AG09309 (cell line): ENCODE data around the gene ABI1.
"Not testable (repeated sequence)": the region's sequence is repeated elsewhere in the genome, so short reads cannot be mapped to it uniquely, and the experiment has no call there.

Source experiments
- DNase-seq: peaks from one replicate; pipeline ENCODE4 v3.0.0-alpha.2; 2010; ENCODE audit warnings: low read depth
- H3K4me3 ChIP-seq: 2 replicates; pipeline ENCODE4 v1.5.1; 2011; ENCODE audit warnings: mild to moderate bottlenecking, low read depth, low read length, moderate library complexity; ENCODE audit not compliant: control insufficient read depth
- TF ChIP-seq, protein P1 (sequence below): IDR thresholded peaks from 2 replicates; pipeline ENCODE4 v1.5.1; 2011; ENCODE audit warnings: mild to moderate bottlenecking, low read depth, low read length, inconsistent platforms; ENCODE audit not compliant: insufficient read depth, control insufficient read depth; ENCODE audit errors: missing control alignments

Gene ABI1

DNA sequence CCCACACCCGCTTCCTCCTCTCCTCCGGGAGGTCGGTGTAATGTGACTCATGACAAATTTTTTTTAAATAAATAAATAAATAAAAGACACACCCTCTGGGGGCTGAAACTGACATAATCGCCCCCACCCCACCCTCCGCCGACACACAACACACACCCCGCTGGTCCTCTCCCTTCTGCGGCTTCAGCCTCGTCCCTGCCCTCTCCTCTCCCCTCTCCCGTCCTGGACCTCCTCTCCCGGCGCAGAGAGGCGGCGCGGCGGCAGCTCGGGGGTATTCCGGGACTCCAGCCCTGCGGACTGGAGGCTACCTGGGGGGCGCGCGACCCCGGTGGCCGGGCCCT is 686 bp downstream of the ABI1 start:
- peak overlapping the region; percentile 96 for H3K4me3 ChIP-seq
- peak; percentile 31 for DNase-seq
- TF ChIP-seq, protein P1, sequence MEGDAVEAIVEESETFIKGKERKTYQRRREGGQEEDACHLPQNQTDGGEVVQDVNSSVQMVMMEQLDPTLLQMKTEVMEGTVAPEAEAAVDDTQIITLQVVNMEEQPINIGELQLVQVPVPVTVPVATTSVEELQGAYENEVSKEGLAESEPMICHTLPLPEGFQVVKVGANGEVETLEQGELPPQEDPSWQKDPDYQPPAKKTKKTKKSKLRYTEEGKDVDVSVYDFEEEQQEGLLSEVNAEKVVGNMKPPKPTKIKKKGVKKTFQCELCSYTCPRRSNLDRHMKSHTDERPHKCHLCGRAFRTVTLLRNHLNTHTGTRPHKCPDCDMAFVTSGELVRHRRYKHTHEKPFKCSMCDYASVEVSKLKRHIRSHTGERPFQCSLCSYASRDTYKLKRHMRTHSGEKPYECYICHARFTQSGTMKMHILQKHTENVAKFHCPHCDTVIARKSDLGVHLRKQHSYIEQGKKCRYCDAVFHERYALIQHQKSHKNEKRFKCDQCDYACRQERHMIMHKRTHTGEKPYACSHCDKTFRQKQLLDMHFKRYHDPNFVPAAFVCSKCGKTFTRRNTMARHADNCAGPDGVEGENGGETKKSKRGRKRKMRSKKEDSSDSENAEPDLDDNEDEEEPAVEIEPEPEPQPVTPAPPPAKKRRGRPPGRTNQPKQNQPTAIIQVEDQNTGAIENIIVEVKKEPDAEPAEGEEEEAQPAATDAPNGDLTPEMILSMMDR: peak; percentile 1

DNA sequence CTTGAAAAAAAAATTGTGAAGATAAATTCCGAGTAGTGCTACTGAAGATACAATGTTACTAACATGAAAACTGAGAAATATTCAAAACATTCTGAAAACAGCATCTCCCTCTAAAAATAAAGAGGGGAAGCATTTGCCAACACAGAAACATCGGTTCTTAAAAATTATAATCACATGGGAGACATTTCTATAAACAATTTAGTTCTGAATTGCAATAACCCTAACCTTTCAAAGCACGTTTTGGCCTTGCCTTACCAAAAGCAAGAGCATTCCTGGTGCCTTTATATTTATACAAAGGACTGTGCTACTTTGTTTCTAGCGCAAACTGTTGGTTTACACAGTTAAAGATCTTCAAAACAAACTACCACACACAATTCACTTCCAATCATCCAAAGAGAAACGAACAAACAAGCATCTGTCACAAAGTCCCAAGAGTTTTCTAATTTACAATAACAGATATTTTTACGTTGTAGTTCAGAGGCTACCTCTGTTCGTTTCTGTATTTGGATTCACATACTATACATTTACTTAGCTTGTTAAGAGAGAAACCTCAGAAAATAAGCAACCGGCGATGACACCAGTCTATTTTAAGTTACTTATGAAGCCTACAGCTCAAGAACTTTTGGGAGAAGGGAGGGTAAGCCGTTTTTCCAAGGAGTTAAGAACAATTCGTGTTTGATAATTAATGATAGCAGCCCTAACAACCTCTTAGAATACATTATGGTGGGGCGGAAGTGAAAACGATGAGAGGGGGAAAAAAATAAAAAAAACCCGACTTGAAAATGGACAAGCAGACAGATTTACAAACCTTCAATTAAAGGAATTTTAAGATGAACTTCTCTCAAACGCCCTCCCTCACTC is 1.3 kb downstream of the ABI1 start:
- H3K4me3 ChIP-seq: peak overlapping the region; percentile 96
- TF ChIP-seq, protein P1: no peak
- no peak for DNase-seq

DNA sequence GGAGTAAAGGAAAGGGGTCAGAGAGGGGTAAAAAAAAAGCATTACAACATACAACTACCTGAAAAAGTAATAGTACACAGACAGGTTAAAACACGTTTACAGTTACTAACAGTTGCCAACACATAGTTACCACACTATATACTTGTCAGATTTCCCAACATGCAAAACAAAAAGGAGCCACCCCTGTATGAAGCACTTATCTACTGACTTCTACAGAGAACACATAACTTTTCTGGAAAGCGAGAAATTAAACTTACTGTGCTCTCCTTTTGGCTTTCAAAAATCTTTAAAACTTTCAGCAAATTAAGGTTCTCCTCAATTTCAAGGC is 2.1 kb downstream of the ABI1 start:
- TF ChIP-seq, protein P1: no peak
- DNase-seq: no peak
- peak overlapping the region; percentile 96 for H3K4me3 ChIP-seq

DNA sequence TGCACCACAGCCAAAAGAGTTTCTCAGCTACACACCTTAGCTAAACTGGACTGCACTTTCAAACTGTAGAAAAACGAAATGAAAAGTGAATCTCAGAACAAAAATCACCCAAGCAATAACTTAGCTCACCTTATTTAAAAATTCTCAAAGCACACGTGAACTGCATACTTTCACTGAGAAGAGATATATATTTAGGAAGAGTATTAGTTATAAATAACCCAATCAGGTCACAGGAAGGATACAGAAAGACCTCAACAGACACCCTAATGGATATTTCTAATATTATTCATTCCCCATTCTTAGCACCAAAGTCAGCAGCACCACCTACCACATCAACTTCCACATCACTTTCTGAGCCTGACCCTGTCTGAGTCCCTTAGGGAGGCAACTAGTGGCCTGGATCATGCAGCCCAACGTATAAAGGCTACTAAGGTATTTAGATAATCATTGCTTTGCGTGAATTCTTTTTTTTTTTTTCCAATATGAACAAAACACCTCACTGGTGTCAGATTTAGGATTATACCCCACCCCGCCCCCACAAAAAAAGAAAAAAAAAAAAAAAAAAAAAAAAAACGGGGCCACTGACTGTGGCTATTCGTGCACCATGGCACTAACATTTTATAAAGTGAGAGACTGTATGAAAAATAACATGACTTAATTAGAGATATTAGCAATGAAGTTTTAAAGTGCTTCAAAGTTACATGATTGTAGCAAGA is 2.6 kb downstream of the ABI1 start:
- no peak for DNase-seq
- TF ChIP-seq, protein P1: no peak
- no peak overlapping the region for H3K4me3 ChIP-seq

DNA sequence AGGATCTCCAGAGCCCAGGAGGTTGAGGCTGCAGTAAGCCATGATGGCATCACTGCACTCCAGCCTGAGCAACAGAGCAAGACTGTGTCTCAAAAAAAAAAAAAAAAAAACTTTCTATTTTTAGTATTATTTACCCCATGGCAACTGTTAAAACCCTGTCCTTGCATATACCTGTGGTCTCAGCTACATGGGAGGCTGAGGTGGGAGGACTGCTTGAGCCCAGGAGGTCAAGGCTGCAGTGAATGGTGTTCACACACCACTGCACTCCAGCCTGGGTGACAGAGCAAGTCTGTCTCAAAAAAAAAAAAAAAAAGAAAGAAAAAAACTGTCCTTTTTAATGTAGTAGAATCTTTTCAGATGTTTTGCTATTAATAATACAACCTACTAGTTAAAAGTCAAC is 3.2 kb downstream of the ABI1 start:
- H3K4me3 ChIP-seq: not testable (repeated sequence)

DNA sequence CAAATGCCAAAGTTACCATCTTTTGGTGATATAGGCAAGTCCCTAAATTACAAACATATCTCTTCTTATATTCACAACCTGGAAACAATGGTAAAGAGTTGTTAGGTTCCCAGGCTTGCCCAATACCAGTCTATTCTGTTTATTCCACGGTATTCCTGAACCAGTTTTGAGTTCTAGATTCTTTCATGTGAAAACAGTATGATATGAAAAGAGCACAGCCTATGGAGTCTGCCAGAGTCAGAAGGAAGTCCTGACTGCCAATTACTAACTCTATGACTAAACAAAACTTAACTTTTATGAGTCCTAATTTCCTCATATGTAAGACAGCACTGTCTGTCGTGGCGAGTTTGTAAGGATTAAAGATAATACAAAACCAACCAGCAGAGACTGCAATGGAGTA is 5.6 kb downstream of the ABI1 start:
- peak; percentile 28 for DNase-seq
- H3K4me3 ChIP-seq: no peak overlapping the region
- TF ChIP-seq, protein P1: no peak

More for the DNA sequence above, 3.2 kb downstream of the ABI1 start:
- DNase-seq: not testable (repeated sequence)

DNA sequence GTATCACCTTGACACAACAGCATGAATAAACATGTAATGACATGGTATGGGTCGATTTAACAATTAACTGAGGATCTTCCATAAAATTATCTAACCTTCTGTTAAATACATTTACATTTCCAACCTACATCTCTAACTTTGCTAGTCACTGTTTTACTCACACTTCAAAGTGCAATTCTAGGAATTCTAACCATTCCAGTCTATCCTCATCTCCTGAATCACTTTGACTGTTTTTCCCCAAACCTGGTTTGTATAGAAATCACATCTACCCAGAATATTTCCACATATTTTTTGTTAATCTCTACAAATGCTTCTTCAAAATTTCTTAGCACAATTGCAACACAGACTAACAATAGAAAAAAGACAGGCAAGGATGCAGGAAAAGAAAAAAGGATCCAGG is 6.2 kb downstream of the ABI1 start:
- no peak for DNase-seq
- H3K4me3 ChIP-seq: no peak overlapping the region
- TF ChIP-seq, protein P1: no peak
